Cardiac fibroblast (primary cell): ENCODE measurements around the gene CREB3L2.

Experiments used
- DNase-seq, 2 donors: peaks; one replicate each; pipeline versions ENCODE4 v3.0.0 to v3.0.0-alpha.2; 2010; ENCODE audit warnings: low read depth in 2 of 2
- H3K4me3 ChIP-seq, 2 donors: replicated peaks in 1 of 2; 1 replicate in 1 of 2; 2 replicates in 1 of 2; pipeline ENCODE4 v1.5.1; 2011; ENCODE audit warnings: low read depth in 2 of 2, low read length in 2 of 2, mild to moderate bottlenecking in 2 of 2, moderate library complexity in 1 of 2
- TF ChIP-seq, protein P1 (sequence below): IDR thresholded peaks from one replicate; pipeline ENCODE4 v1.5.1; 2011; ENCODE audit warnings: low read depth, mild to moderate bottlenecking, low read length, inconsistent platforms

The CREB3L2 gene

DNA sequence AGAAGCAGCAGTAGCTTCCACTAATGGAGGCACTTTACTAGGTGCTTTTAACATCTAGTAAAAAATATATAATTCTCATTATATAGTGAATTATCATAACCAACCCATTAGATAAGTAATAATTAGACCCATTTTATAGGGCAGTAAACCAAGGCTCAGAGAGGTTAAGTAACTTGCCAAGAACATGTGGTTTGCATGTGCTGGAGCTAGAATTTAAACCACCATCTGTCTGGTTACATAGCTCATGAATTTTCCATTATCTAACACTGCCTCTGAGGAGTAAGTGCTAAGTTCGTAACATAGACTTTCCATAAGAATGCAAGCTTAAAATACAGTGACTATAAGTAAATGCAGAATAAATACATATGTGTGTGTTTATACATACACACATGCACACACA is 41.9 kb downstream of the CREB3L2 start:
- H3K4me3 ChIP-seq: no peak overlapping the region
- DNase-seq: no peak
- TF ChIP-seq, protein P1, sequence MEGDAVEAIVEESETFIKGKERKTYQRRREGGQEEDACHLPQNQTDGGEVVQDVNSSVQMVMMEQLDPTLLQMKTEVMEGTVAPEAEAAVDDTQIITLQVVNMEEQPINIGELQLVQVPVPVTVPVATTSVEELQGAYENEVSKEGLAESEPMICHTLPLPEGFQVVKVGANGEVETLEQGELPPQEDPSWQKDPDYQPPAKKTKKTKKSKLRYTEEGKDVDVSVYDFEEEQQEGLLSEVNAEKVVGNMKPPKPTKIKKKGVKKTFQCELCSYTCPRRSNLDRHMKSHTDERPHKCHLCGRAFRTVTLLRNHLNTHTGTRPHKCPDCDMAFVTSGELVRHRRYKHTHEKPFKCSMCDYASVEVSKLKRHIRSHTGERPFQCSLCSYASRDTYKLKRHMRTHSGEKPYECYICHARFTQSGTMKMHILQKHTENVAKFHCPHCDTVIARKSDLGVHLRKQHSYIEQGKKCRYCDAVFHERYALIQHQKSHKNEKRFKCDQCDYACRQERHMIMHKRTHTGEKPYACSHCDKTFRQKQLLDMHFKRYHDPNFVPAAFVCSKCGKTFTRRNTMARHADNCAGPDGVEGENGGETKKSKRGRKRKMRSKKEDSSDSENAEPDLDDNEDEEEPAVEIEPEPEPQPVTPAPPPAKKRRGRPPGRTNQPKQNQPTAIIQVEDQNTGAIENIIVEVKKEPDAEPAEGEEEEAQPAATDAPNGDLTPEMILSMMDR: no peak

DNA sequence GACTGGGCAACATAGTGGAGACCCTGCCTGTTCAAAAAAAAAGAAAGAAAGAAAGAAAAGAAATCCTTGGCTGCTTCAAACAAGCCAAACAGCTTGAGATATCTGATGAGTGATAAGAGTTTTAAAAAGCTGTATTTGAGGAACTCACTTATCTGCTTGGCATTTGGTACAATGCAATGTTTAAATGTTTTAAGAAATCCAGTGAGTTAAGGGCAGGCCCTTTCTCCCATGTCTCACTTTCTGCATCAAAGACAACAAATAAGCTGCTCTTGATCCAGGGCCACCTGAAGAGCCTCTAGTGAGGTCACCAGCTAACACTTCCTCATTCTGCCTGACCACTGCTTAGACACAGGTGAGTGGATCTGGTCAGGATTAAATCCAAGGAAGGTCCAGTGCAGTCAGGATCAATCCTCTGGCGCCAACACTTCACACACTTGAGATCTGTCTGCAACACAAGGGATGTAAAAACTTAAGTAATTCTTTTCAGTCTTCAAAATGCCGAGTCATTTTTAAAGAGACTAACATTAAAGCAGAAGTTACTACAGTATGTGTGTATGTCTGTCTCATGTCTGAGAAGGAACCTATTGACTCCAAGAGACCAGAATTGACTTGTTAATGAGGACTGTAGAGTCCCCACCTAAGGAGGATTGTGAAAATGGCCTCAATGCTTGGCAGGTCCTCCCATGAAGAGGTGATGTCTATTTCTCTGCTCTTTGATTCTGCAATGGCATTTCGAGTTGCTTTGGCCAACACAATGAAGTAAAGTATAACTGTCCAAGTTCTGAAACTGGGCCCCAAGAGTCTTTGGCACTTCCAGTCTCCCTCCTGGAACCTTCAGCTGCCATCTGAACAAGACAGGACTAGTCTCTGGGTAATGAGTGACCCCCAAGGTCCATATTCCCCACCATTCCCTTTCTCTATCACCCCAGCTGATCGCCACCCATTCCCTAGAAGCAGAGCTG is 43.1 kb downstream of the CREB3L2 start:
- no peak for DNase-seq
- H3K4me3 ChIP-seq: no peak overlapping the region
- TF ChIP-seq, protein P1: no peak

DNA sequence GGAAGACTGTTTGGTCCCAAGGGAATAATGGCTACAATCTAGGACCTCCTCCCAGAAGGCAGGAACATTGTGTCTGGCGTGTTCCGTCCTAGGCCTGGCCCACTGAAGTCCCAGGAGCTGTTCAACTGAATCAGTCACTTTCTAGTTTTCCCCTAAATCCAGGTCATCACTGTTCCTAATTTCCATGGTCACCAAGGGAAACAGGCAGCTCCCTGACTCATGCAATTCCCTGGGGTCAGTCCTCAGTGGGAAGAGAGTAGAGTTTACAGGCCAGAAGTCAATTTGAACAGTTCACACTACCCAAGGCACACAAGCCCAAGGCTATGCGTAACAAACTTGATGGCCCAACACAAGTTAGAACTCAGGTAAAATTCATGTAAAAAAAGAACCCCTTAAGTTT is 44.0 kb downstream of the CREB3L2 start:
- peak; percentile 70 to 93 for DNase-seq
- TF ChIP-seq, protein P1: no peak

DNA sequence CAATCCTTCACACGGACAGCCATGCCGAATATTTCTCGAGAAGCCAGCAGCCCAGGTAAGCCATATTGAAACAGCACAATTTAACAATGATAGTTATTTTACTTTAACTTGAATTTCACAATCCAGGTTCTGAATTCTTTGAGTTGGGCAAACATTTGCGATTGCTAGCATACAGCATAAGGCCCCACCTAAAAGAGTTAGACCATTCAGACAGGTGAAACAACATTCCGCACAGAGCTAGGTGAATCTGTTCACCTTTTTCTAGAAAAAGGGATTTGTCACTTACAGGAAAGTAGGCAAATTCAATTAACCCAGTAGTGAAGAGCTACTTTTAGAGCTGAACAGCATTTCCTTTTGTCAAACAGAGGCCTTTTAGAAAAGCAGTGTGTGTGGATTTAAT is 45.3 kb downstream of the CREB3L2 start:
- no peak for DNase-seq
- no peak overlapping the region for H3K4me3 ChIP-seq
- TF ChIP-seq, protein P1: no peak

More for the DNA sequence above, 44.0 kb downstream of the CREB3L2 start:
- no peak overlapping the region for H3K4me3 ChIP-seq

DNA sequence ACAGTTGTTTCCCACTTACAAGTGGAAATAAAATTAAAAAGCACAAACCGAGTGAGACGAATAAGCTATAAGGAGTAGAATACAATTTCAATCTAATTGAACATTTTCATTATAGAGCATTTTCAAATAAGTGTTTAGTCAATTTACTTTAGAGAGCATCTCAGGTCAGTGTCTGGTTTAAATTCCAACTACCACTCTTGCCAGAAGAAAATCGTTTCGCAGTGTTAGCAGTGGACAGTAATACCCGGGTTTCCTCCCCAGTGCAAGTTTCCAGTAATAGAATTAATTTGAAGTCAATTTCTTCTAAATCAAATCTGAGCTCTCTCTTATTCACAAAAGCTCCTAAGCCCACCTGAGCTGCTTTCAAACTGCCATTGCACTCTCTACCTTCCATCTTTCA is 45.7 kb downstream of the CREB3L2 start:
- no peak overlapping the region for H3K4me3 ChIP-seq
- TF ChIP-seq, protein P1: no peak
- DNase-seq: no peak

DNA sequence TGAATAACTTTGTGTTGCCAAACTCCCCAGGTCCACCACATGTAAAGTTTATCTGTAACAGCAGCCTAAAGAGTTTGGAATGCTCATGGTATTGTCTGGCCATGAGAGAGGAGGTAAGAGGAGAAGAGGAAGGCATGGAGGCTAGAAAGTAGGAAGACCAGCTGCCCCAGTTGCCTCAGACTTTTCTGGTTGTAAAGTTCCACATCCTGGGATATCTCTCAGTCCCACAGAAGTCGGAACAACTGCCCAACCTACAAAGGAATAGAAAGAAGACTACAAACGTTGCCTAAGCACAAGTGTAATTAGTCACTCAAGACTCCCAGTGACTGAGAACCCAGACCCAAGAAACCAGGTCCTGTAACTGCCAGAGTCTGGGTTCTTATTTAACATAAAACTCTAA is 47.3 kb downstream of the CREB3L2 start:
- DNase-seq: peak in 1 of 2 donors; percentile 44
- no peak overlapping the region for H3K4me3 ChIP-seq
- TF ChIP-seq, protein P1: no peak
